ENCODE data around the gene LTBR. TPM values are rescaled to one million over a fixed set of nuclear protein-coding genes. Genes with fewer than 3 reads are reported as not detected.

The LTBR gene
- total RNA-seq, 1 donor from 2014 or later, result not detected

DNA sequence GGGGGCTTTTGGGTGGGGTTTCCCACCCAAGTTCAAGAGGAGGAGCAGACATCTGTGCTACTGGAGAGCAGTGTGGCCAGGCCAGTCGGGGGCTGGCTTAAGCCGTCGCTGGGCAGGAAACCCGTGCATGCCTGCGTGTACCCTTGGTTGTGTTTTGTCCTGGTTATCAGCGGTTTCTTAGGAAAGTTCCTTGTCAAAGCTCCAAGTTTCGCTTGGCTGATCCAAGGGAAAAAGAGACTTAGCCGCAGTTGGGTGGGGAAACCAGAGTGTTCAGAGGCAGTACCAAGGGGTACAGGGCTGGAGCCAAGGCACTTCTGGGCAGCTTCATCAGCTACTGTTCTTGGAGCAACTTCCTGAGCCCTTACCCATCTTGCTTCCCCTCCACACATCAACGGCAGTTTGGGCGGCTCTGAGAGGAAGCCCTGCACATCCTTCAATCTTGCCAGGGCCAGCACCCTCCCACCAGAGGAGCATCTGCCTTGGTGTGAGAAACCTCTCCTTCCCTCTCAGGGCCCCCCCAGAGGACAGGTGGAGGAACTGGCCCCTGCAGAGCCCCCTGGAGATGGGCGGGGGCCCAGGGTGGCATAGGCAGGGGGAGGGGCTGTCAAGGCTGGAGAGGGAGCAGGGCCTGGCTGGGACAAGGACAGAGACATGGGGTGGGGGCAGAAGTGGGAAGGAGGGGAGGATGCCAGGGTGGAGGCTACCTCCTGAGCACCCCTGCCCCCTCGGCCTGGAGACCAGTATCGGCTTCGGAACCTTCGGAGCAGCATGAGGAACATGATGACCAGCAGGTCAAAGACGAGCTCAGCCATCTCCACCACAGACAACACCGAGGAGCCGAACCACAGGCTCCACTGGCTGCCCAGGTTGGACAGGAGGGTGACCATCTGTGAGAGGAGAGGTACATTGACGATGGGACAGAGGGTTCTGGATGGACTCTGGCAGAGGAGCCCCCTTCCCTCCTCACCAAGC lies 36.3 kb upstream of the LTBR start:
- TF ChIP-seq EZH2phosphoT487 (IDR thresholded peaks at IDR 0.05) (no peak), EZH2 (IDR thresholded peaks at IDR 0.05) (no peak), CTCF (IDR thresholded peaks at IDR 0.05) (no peak)
- Mint-ChIP-seq H3K4me3 (no peak overlapping the region), H3K27ac (no peak overlapping the region), H3K27me3 (ENCODE audit: insufficient read depth, low read depth) (peaks cover 6% of the 10 kb centered on the region), H3K9me3 (peaks cover 2% of the 10 kb centered on the region), H3K36me3 (no peaks in the 10 kb centered on the region), H3K4me1 (peaks cover 17% of the 10 kb centered on the region)
- no peaks in the 10 kb centered on the region for H3K36me3 ChIP-seq
- H3K79me2 ChIP-seq (ENCODE audit: low read depth), result no peaks in the 10 kb centered on the region
- H3K27ac ChIP-seq, result no peak overlapping the region
- H3K4me1 ChIP-seq, result peaks cover 3% of the 10 kb centered on the region
- no peaks in the 10 kb centered on the region for H3K27me3 ChIP-seq
- no peak overlapping the region for H2AFZ ChIP-seq (replicated peaks)
- no peaks in the 10 kb centered on the region for H4K20me1 ChIP-seq (ENCODE audit: low read depth)
- H3K4me2 ChIP-seq, result no peak overlapping the region
- no peak for DNase-seq (ENCODE audit: low spot score)
- H3K4me3 ChIP-seq, result no peak overlapping the region
- peaks cover 5% of the 10 kb centered on the region for H3F3A ChIP-seq (ENCODE audit: low read depth)
- no peaks in the 10 kb centered on the region for H3K9me3 ChIP-seq (ENCODE audit: low read depth)
- H3K9ac ChIP-seq, result no peak overlapping the region

DNA sequence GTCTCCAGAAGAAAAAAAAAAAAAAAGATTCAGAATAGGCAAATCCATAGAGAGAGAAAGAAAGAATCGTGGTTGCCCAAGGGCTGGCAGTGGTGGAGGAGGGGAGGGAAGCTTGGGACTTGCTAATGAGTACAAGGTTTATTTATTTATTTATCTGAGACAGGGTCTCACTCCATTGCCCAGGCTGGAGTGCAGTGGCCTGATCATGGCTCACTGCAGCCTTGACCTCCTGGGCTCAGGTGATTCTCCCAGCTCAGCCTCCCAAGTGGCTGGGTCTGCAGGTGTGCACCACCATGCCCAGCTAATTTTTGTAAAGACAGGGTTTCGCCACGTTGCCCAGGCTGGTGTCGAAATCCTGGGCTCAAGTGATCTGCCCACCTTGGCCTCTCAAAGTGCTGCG lies 32.3 kb upstream of the LTBR start:
- H3K79me2 ChIP-seq (ENCODE audit: low read depth), result no peaks in the 10 kb centered on the region
- no peak overlapping the region for H3K4me3 ChIP-seq
- Mint-ChIP-seq H3K4me1 (peaks cover 2% of the 10 kb centered on the region), H3K27me3 (ENCODE audit: insufficient read depth, low read depth) (peaks cover 9% of the 10 kb centered on the region), H3K27ac (no peak overlapping the region), H3K4me3 (no peak overlapping the region), H3K9me3 (peaks cover 2% of the 10 kb centered on the region), H3K36me3 (no peaks in the 10 kb centered on the region)
- no peaks in the 10 kb centered on the region for H3K36me3 ChIP-seq
- H3K9me3 ChIP-seq (ENCODE audit: low read depth), result no peaks in the 10 kb centered on the region
- no peak overlapping the region for H3K4me2 ChIP-seq
- DNase-seq (ENCODE audit: low spot score), result no peak
- no peaks in the 10 kb centered on the region for H3F3A ChIP-seq (ENCODE audit: low read depth)
- TF ChIP-seq EZH2 (IDR thresholded peaks at IDR 0.05) (no peak), CTCF (IDR thresholded peaks at IDR 0.05) (no peak)
- H3K27ac ChIP-seq, result no peak overlapping the region
- H2AFZ ChIP-seq (replicated peaks), result no peak overlapping the region
- no peaks in the 10 kb centered on the region for H4K20me1 ChIP-seq (ENCODE audit: low read depth)
- no peaks in the 10 kb centered on the region for H3K4me1 ChIP-seq
- H3K27me3 ChIP-seq, result no peaks in the 10 kb centered on the region
- no peak overlapping the region for H3K9ac ChIP-seq

GRCh38 chr12:6352193-6353173 lies 31.5 kb upstream of the LTBR start:
- Histone ChIP-seq H3K4me3 (no peak overlapping the region), H3K27ac (no peak overlapping the region), H3K4me2 (no peak overlapping the region), H2AFZ (replicated peaks) (peak overlapping the region; percentile 31), H3K27me3 (no peaks in the 10 kb centered on the region), H3K9ac (no peak overlapping the region), H3K9me3 (ENCODE audit: low read depth) (no peaks in the 10 kb centered on the region), H3F3A (ENCODE audit: low read depth) (no peaks in the 10 kb centered on the region), H3K4me1 (no peaks in the 10 kb centered on the region), H3K36me3 (no peaks in the 10 kb centered on the region), H3K79me2 (ENCODE audit: low read depth) (no peaks in the 10 kb centered on the region), H4K20me1 (ENCODE audit: low read depth) (no peaks in the 10 kb centered on the region)
- Mint-ChIP-seq H3K36me3 (no peaks in the 10 kb centered on the region), H3K4me1 (peaks cover 2% of the 10 kb centered on the region), H3K9me3 (peaks cover 2% of the 10 kb centered on the region), H3K4me3 (no peak overlapping the region), H3K27ac (no peak overlapping the region), H3K27me3 (ENCODE audit: insufficient read depth, low read depth) (peaks cover 9% of the 10 kb centered on the region)
- TF ChIP-seq CTCF (IDR thresholded peaks at IDR 0.05), result no peak
- no peak for DNase-seq (ENCODE audit: low spot score)

Measured in neural progenitor cell (in vitro differentiated cells).